GM23338 (cell line): ENCODE measurements around the gene ST6GALNAC3.

Source experiments
- CREB1 ChIP-seq: fragments of 250-450 bp; sonication (Bioruptor Pico); IDR thresholded peaks from 2 replicates; pipeline ENCODE4 v1.5.0; 2020; ENCODE audit warnings: low read depth, mild to moderate bottlenecking, moderate library complexity
- EZH2 ChIP-seq: fragments of 200-600 bp; sonication (generic); IDR thresholded peaks from one replicate; pipeline ENCODE4 v1.8.0; 2017; ENCODE audit warnings: antibody characterized with exemption, mild to moderate bottlenecking, low read depth; ENCODE audit not compliant: unreplicated experiment
- EZH2phosphoT487 ChIP-seq: fragments of 200-600 bp; sonication (generic); IDR thresholded peaks from one replicate; pipeline ENCODE4 v1.8.1; 2018; ENCODE audit warnings: antibody characterized with exemption; ENCODE audit not compliant: unreplicated experiment
- NANOG ChIP-seq: IDR thresholded peaks from 2 replicates; pipeline ENCODE4 v1.6.1; 2016; ENCODE audit warnings: antibody characterized with exemption, borderline replicate concordance
- POLR2AphosphoS5 ChIP-seq: IDR thresholded peaks from 2 replicates; pipeline ENCODE4 v1.6.1; 2016; ENCODE audit warnings: antibody characterized with exemption, low read depth
- TF ChIP-seq, protein P1 (sequence below), 2 experiments: fragments of 200-600 bp in 1 of 2; sonication (generic) in 1 of 2; conservative IDR thresholded peaks; 2 replicates each; pipeline versions ENCODE4 v1.5.1 to v1.6.1; 2016 to 2017; ENCODE audit warnings: antibody characterized with exemption in 2 of 2, low read depth in 2 of 2, mild to moderate bottlenecking in 2 of 2, moderate library complexity in 1 of 2
- TF ChIP-seq, protein P2 (sequence below): IDR thresholded peaks from one replicate; pipeline ENCODE4 v1.6.1; 2018; ENCODE audit warnings: antibody characterized with exemption; ENCODE audit not compliant: unreplicated experiment

DNA sequence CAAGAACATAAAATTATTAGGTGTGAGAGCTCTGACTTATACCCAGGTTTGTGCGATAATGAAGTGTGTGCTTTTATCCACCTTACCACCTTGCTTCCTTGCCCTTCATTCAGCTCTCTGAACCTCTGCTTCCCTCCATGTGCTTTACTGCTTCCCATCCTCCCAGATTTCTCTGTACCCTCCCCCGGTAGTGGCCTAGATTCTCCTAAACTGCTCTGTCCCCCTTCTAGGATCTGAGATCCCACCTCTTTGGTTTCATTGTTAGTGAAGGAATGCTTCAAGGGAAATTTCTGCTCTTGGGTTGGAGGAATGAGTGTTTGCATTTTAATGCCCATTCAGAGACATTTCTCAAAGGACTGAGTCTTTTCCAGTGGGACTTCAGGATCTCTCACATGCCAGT lies 159.5 kb downstream of the ST6GALNAC3 start:
- TF ChIP-seq, protein P1, sequence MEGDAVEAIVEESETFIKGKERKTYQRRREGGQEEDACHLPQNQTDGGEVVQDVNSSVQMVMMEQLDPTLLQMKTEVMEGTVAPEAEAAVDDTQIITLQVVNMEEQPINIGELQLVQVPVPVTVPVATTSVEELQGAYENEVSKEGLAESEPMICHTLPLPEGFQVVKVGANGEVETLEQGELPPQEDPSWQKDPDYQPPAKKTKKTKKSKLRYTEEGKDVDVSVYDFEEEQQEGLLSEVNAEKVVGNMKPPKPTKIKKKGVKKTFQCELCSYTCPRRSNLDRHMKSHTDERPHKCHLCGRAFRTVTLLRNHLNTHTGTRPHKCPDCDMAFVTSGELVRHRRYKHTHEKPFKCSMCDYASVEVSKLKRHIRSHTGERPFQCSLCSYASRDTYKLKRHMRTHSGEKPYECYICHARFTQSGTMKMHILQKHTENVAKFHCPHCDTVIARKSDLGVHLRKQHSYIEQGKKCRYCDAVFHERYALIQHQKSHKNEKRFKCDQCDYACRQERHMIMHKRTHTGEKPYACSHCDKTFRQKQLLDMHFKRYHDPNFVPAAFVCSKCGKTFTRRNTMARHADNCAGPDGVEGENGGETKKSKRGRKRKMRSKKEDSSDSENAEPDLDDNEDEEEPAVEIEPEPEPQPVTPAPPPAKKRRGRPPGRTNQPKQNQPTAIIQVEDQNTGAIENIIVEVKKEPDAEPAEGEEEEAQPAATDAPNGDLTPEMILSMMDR (conservative IDR thresholded peaks at IDR 0.05; ENCODE audit: low read depth in 2 of 2) = no peak
- TF ChIP-seq, protein P2, sequence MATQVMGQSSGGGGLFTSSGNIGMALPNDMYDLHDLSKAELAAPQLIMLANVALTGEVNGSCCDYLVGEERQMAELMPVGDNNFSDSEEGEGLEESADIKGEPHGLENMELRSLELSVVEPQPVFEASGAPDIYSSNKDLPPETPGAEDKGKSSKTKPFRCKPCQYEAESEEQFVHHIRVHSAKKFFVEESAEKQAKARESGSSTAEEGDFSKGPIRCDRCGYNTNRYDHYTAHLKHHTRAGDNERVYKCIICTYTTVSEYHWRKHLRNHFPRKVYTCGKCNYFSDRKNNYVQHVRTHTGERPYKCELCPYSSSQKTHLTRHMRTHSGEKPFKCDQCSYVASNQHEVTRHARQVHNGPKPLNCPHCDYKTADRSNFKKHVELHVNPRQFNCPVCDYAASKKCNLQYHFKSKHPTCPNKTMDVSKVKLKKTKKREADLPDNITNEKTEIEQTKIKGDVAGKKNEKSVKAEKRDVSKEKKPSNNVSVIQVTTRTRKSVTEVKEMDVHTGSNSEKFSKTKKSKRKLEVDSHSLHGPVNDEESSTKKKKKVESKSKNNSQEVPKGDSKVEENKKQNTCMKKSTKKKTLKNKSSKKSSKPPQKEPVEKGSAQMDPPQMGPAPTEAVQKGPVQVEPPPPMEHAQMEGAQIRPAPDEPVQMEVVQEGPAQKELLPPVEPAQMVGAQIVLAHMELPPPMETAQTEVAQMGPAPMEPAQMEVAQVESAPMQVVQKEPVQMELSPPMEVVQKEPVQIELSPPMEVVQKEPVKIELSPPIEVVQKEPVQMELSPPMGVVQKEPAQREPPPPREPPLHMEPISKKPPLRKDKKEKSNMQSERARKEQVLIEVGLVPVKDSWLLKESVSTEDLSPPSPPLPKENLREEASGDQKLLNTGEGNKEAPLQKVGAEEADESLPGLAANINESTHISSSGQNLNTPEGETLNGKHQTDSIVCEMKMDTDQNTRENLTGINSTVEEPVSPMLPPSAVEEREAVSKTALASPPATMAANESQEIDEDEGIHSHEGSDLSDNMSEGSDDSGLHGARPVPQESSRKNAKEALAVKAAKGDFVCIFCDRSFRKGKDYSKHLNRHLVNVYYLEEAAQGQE = no peak
- TF ChIP-seq EZH2 (no peak), POLR2AphosphoS5 (no peak), NANOG (no peak), EZH2phosphoT487 (no peak), CREB1 (no peak)
